HS-5 (cell line): ENCODE results near the gene CD44.

Source experiments
- DNase-seq: peaks from one replicate; pipeline ENCODE4 v3.0.0-alpha.2; 2012; ENCODE audit warnings: low read depth

The CD44 gene

GRCh38 chr11:35112056-35112845 lies 26.7 kb upstream of the CD44 start:
- DNase-seq, result no peak

- DNase-seq, result no peak
Observed at GRCh38 chr11:35112846-35113105, 26.2 kb upstream of the CD44 start.

GRCh38 chr11:35114906-35115687 lies 23.9 kb upstream of the CD44 start:
- DNase-seq, result no peak

- no peak for DNase-seq
Observed at GRCh38 chr11:35115688-35116030, 23.3 kb upstream of the CD44 start.

GRCh38 chr11:35116245-35116644 lies 22.7 kb upstream of the CD44 start:
- no peak for DNase-seq

GRCh38 chr11:35116762-35117640 lies 22.0 kb upstream of the CD44 start:
- no peak for DNase-seq

- DNase-seq, result no peak
Observed at GRCh38 chr11:35118906-35119305, 20.1 kb upstream of the CD44 start.

- DNase-seq, result no peak
Observed at GRCh38 chr11:35121326-35121865, 17.6 kb upstream of the CD44 start.

GRCh38 chr11:35122308-35122707 lies 16.7 kb upstream of the CD44 start:
- no peak for DNase-seq

- no peak for DNase-seq
Observed at GRCh38 chr11:35126000-35126878, 12.7 kb upstream of the CD44 start.

- DNase-seq, result no peak
Observed at GRCh38 chr11:35126879-35127581, 11.9 kb upstream of the CD44 start.

- DNase-seq, result no peak
Observed at GRCh38 chr11:35127619-35128018, 11.4 kb upstream of the CD44 start.

- DNase-seq, result no peak
Observed at GRCh38 chr11:35131094-35131493, 7.9 kb upstream of the CD44 start.

- DNase-seq, result no peak
Observed at GRCh38 chr11:35131886-35132285, 7.1 kb upstream of the CD44 start.

GRCh38 chr11:35133656-35134055 lies 5.3 kb upstream of the CD44 start:
- no peak for DNase-seq

GRCh38 chr11:35134403-35135148 lies 4.4 kb upstream of the CD44 start:
- DNase-seq, result no peak

- no peak for DNase-seq
Observed at GRCh38 chr11:35135222-35135621, 3.7 kb upstream of the CD44 start.

- no peak for DNase-seq
Observed at GRCh38 chr11:35136311-35136710, 2.7 kb upstream of the CD44 start.

GRCh38 chr11:35138058-35138457 lies 913 bp upstream of the CD44 start:
- no peak for DNase-seq

GRCh38 chr11:35138606-35138942 lies 397 bp upstream of the CD44 start:
- no peak for DNase-seq
